ENCODE data around the gene SCAF8.

SCAF8 gene

DNA sequence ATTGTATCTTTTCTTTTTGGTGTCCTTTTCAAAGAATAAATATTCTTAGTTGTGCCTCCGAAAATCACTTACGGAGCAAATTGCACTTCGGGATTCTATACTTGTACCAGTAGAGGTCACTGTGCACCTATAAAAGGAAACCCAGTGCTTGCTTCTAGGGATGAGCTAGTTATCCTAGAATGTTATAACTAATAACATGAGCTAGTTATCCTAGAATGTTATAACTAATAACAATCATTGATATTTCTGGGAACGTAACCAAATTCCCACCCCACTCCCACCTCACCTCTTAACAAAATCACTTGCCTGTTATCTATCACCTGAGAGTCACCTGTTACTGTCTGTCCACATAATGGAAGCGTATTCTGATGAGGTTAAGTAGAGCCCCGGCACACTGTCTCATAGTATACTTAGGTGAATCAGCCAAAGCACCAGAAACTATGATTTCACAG is 135.0 kb downstream of the SCAF8 start:
- no peaks in the 10 kb centered on the region for H3K4me1 ChIP-seq (ENCODE audit: control insufficient read depth, insufficient read depth, low read length, poor library complexity, severe bottlenecking)
- H3K9me3 ChIP-seq (ENCODE audit: control insufficient read depth, low read length), result no peaks in the 10 kb centered on the region
- WGBS, 2 experiments (ENCODE audit: insufficient coverage in 2 of 2), result 63% methylated on average over 5 of the region's 6 CpGs; no CpG with 5 or more reads in 1 of the 2 experiments
- no peak overlapping the region for H3K27ac ChIP-seq (ENCODE audit: low read depth, low read length, severe bottlenecking)
- H3K4me3 ChIP-seq (ENCODE audit: extremely low read depth, insufficient read depth, low read length, poor library complexity, severe bottlenecking), result no peak overlapping the region
- H3K36me3 ChIP-seq (ENCODE audit: control insufficient read depth, insufficient read depth, low read length), result peaks cover 6% of the 10 kb centered on the region

DNA sequence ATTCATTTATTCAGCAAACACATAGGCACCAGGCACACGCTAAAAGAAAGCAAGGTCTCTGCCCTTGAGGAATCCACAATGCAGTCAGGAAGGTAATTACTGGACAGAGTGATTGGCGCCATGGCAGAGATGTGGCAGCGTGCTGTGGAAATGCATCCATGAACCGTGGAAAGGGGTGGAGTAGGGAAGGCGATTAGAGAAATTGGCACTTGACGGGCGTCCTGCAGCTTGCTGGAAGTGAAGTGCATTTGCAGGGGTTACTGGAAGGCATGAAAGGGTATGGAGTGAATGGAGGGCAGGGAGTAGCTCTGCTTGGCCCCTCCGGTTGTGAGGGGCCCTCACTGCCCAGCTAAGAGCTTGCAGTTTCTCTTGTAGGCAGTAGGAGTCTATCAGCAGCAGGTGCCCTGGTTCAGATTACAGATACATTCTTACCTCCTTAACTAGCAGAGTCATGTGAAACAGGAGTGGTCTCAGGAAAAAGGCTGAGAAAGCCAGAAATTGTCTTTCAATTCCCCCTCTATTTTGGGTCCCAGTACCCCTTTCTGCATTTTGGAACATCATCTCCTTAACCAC is 139.4 kb downstream of the SCAF8 start:
- Histone ChIP-seq H3K4me1 (ENCODE audit: control insufficient read depth, insufficient read depth, low read length, poor library complexity, severe bottlenecking) (peaks cover 9% of the 10 kb centered on the region), H3K4me3 (ENCODE audit: extremely low read depth, insufficient read depth, low read length, poor library complexity, severe bottlenecking) (no peak overlapping the region), H3K36me3 (ENCODE audit: control insufficient read depth, insufficient read depth, low read length) (peaks cover 11% of the 10 kb centered on the region), H3K9me3 (ENCODE audit: control insufficient read depth, low read length) (no peaks in the 10 kb centered on the region), H3K27ac (ENCODE audit: low read depth, low read length, severe bottlenecking) (no peak overlapping the region)
- 86 to 96% methylated on average over 7 of the region's 8 CpGs for WGBS, 2 experiments (ENCODE audit: insufficient coverage in 2 of 2)

DNA sequence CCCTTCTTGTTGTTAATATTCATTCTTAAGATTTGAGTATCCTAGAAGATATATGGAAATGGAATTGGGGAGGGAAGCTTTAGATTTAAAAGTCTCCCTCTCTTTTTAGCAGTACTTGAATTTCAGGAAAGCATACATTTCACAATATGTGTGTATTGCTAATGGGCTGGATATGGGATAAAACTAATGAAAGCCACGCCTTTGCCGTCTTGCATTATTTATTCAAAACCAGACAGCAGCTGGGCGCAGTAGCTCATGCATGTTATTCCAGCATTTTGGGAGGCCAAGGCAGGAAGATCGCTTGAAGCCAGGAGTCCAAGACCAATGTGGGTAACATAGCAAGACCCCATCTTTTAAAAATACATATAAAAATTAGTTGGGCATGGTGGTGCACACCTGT is 140.3 kb downstream of the SCAF8 start:
- peaks cover 11% of the 10 kb centered on the region for H3K36me3 ChIP-seq (ENCODE audit: control insufficient read depth, insufficient read depth, low read length)
- H3K4me1 ChIP-seq (ENCODE audit: control insufficient read depth, insufficient read depth, low read length, poor library complexity, severe bottlenecking), result peaks cover 12% of the 10 kb centered on the region
- H3K4me3 ChIP-seq (ENCODE audit: extremely low read depth, insufficient read depth, low read length, poor library complexity, severe bottlenecking), result no peak overlapping the region
- no peak overlapping the region for H3K27ac ChIP-seq (ENCODE audit: low read depth, low read length, severe bottlenecking)
- H3K9me3 ChIP-seq (ENCODE audit: control insufficient read depth, low read length), result no peaks in the 10 kb centered on the region
- 92 to 96% methylated on average over 3 of the region's 4 CpGs for WGBS, 2 experiments (ENCODE audit: insufficient coverage in 2 of 2)

DNA sequence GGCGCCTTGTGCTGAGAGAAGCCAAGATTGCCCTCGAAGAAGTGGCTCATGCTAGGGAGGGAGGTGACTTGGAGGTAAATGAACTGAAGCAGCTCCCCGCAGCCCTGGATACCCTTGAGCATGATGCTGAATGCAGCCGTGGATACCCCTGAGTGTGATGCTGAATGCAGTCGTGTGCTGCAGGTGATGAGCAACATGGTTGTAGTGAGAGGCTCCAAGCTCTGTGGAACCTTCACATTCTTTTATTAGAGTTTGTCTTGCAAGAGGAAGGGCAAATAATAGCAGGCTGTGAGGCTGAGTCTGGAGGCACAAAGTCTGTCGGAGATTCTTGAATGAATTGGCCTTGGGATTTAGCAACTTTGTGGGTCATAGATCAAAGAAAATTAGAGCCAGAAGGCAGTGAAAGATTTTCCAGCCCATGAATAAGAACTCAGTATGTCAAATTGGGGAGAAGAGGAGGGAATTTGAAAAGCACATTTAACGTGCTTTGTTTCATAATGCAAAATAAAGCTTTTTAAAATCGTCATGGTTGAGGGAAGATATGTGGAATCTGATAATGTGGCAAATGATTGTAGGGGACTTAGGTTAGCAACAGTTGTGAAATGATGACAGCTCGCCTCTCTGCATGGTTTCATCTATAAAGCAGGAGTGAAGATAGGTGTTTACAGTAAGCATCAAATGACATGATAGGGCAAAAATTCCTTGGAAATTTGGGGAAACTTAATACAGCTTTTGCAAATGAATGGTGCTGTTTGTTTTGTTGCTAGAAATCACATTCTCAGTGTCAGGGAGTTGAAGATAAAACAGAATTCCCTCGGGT is 141.8 kb downstream of the SCAF8 start:
- H3K4me3 ChIP-seq (ENCODE audit: extremely low read depth, insufficient read depth, low read length, poor library complexity, severe bottlenecking), result no peak overlapping the region
- WGBS, 2 experiments (ENCODE audit: insufficient coverage in 2 of 2), result 59 to 60% methylated on average over 10 of the region's 10 CpGs
- H3K4me1 ChIP-seq (ENCODE audit: control insufficient read depth, insufficient read depth, low read length, poor library complexity, severe bottlenecking), result peaks cover 16% of the 10 kb centered on the region
- H3K27ac ChIP-seq (ENCODE audit: low read depth, low read length, severe bottlenecking), result no peak overlapping the region
- no peaks in the 10 kb centered on the region for H3K9me3 ChIP-seq (ENCODE audit: control insufficient read depth, low read length)
- peaks cover 9% of the 10 kb centered on the region for H3K36me3 ChIP-seq (ENCODE audit: control insufficient read depth, insufficient read depth, low read length)

DNA sequence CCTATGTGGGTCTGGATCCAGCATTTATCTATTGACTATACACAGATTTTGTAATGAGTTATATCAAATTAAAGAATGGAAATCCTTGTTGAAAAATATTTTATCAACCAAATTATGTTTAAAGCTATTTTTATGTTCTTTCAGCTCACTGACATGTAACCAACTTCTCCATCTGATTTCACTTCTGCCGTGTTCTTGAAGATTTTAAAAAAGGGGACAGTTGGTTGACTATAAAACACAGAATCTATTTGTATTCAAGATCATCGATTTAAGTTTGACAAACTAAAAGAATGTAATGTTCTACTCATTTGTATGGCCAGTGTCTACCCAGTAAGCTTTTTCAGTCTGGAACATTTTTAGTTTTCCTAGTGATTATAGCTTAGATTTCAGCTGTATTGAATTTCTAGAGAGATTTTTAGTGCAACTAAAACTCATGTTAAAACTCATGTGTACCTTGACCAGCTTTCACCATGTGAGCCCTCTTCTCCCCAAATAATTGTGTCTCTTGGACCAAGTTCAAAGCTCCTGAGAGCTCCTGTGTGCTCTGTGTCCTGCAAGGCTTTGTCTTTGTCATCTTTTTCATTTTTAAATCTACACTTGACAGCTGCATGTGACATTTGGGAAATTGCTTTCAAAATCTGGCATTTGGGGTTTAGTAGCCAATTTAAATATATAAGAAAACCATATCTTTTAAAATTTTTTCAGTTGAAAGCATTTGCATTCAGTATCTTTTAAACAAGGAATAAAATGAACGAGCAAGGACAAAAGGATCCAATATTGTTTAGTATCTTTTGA is 143.5 kb downstream of the SCAF8 start:
- 100% methylated on average over 1 of the region's 3 CpGs; no CpG with 5 or more reads in 1 of the 2 experiments for WGBS, 2 experiments (ENCODE audit: insufficient coverage in 2 of 2)
- H3K4me1 ChIP-seq (ENCODE audit: control insufficient read depth, insufficient read depth, low read length, poor library complexity, severe bottlenecking), result peaks cover 16% of the 10 kb centered on the region
- no peak overlapping the region for H3K4me3 ChIP-seq (ENCODE audit: extremely low read depth, insufficient read depth, low read length, poor library complexity, severe bottlenecking)
- peaks cover 9% of the 10 kb centered on the region for H3K36me3 ChIP-seq (ENCODE audit: control insufficient read depth, insufficient read depth, low read length)
- H3K27ac ChIP-seq (ENCODE audit: low read depth, low read length, severe bottlenecking), result no peak overlapping the region
- H3K9me3 ChIP-seq (ENCODE audit: control insufficient read depth, low read length), result no peaks in the 10 kb centered on the region

DNA sequence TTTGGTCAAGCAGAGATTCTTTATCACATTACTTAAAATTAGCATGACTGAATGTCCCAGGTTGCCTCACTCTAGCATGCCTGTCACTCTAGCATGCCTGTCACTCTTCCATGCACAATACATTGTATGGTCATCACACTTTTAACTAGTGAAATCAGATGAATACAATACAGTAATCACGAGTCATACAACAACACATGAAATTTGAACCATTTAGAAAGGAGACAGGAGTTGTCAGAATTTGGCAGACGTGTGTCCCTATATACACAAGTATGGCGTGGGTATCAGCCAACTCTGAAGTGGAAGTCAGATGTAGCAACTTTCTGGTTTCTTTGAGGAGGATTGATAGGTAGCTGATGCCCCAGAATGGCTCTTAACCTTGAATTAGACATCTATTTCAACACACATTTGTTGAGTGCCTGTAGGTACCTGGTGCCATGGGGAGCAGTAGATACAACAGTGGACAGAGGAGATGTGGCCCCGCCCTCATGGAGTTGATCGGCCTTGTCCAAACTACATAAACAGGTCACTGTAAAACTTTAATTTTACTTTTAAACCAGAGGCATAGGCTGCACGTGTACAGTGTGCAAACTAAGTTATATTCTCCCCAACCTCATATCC is 145.8 kb downstream of the SCAF8 start:
- Histone ChIP-seq H3K4me3 (ENCODE audit: extremely low read depth, insufficient read depth, low read length, poor library complexity, severe bottlenecking) (no peak overlapping the region), H3K27ac (ENCODE audit: low read depth, low read length, severe bottlenecking) (no peak overlapping the region), H3K36me3 (ENCODE audit: control insufficient read depth, insufficient read depth, low read length) (peaks cover 18% of the 10 kb centered on the region), H3K4me1 (ENCODE audit: control insufficient read depth, insufficient read depth, low read length, poor library complexity, severe bottlenecking) (peaks cover 16% of the 10 kb centered on the region), H3K9me3 (ENCODE audit: control insufficient read depth, low read length) (no peaks in the 10 kb centered on the region)
- WGBS, 2 experiments (ENCODE audit: insufficient coverage in 2 of 2), result 100% methylated on average over 1 to 5 of the region's 6 CpGs

DNA sequence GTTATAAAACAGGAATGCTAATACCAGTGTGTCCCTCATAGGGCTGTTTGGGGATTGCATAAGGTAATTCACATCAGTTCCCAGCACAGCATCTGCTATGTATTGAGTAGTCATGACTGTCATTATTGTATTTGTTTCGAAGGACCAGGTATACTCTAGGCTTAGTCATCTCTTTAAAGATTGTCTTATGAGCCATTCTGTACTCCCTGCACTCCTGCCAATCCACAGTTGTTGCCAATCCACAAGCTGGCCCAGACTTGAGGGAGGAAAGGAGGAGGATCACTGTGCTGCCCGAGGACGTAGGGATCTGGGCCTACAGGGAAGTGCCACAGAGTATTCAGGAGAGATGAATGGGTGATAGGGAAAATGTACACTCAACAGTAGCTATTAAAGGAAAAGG is 148.9 kb downstream of the SCAF8 start:
- 93 to 100% methylated on average over 2 to 3 of the region's 3 CpGs for WGBS, 2 experiments (ENCODE audit: insufficient coverage in 2 of 2)
- Histone ChIP-seq H3K4me1 (ENCODE audit: control insufficient read depth, insufficient read depth, low read length, poor library complexity, severe bottlenecking) (peaks cover 7% of the 10 kb centered on the region), H3K27ac (ENCODE audit: low read depth, low read length, severe bottlenecking) (no peak overlapping the region), H3K4me3 (ENCODE audit: extremely low read depth, insufficient read depth, low read length, poor library complexity, severe bottlenecking) (no peak overlapping the region), H3K36me3 (ENCODE audit: control insufficient read depth, insufficient read depth, low read length) (peaks cover 29% of the 10 kb centered on the region), H3K9me3 (ENCODE audit: control insufficient read depth, low read length) (no peaks in the 10 kb centered on the region)
